Suprapubic skin (tissue), 4 donors: ENCODE results near the gene SOWAHC.

Experiments
- EP300 ChIP-seq: sonication (generic); formaldehyde crosslinking; IDR thresholded peaks from one replicate; pipeline ENCODE4 v1.6.1; 2017; ENCODE audit warnings: antibody characterized with exemption
- POLR2AphosphoS5 ChIP-seq, 3 donors: sonication (generic); formaldehyde crosslinking; IDR thresholded peaks; one replicate each; pipeline ENCODE4 v1.6.1; 2017; ENCODE audit warnings: antibody characterized with exemption in 3 of 3

- TF ChIP-seq POLR2AphosphoS5 (IDR thresholded peaks at IDR 0.05) (no peak), EP300 (no peak)
These were observed 33.9 kb downstream of the SOWAHC start for GRCh38 chr2:109648041-109648527.
